OCI-LY7 (cell line): ENCODE measurements around the gene EMC7. TPM values are rescaled to one million over a fixed set of nuclear protein-coding genes. Genes with fewer than 3 reads are reported as not detected.
"Not testable (repeated sequence)": the region's sequence is repeated elsewhere in the genome, so short reads cannot be mapped to it uniquely, and the experiment has no call there.

Experiments used
- BruUV-seq: library from RNA; stranded (reverse); fragments of 400-500 nt; replicated peaks from 2 replicates; lab custom pipeline; 2021; lab: Mats Ljungman, UMichigan
- CTCF ChIA-PET: fragments of 300-600 bp; sonication (Branson Sonifier 250); formaldehyde crosslinking; loops from one replicate; lab custom pipeline; 2022; ENCODE audit warnings: antibody characterized with exemption; ENCODE audit not compliant: unreplicated experiment; lab: Charles Lee
- POLR2A ChIA-PET: fragments of 300-600 bp; sonication (Branson Sonifier 250); formaldehyde crosslinking; loops from one replicate; lab custom pipeline; 2022; ENCODE audit warnings: antibody characterized with exemption; lab: Charles Lee
- DNase-seq: peaks from one replicate; pipeline ENCODE4 v3.0.0-alpha.2; 2015; ENCODE audit warnings: low spot score
- H2AFZ ChIP-seq: fragments of 200-600 bp; sonication (generic), shearing (Covaris generic); 2 replicates; pipeline ENCODE4 v1.6.1; 2014; ENCODE audit warnings: mild to moderate bottlenecking, antibody characterized with exemption, low read length, moderate library complexity
- H3K27ac ChIP-seq: fragments of 200-600 bp; sonication (generic); 2 replicates; pipeline ENCODE4 v1.5.1; 2014; ENCODE audit warnings: mixed run types, low read depth, mild to moderate bottlenecking, moderate library complexity, low read length, inconsistent platforms; ENCODE audit not compliant: poor library complexity, severe bottlenecking
- H3K36me3 ChIP-seq: fragments of 200-600 bp; sonication (generic); 2 replicates; pipeline ENCODE4 v1.6.1; 2014; ENCODE audit warnings: mild to moderate bottlenecking, antibody characterized with exemption, low read length, moderate library complexity, mixed read lengths; ENCODE audit not compliant: insufficient read depth
- H3K4me1 ChIP-seq: fragments of 200-600 bp; sonication (generic); 2 replicates; pipeline ENCODE4 v1.5.1; 2014; ENCODE audit warnings: mild to moderate bottlenecking, low read length; ENCODE audit not compliant: insufficient read depth, poor library complexity, severe bottlenecking
- H3K4me2 ChIP-seq: fragments of 200-600 bp; sonication (generic); 2 replicates; pipeline ENCODE4 v1.6.1; 2014; ENCODE audit warnings: mild to moderate bottlenecking, low read length
- H3K4me3 ChIP-seq: fragments of 200-600 bp; sonication (generic); 2 replicates; pipeline ENCODE4 v1.5.1; 2014; ENCODE audit warnings: mild to moderate bottlenecking, low read depth, low read length; ENCODE audit not compliant: poor library complexity, severe bottlenecking
- H3K79me2 ChIP-seq: fragments of 200-600 bp; sonication (generic); 2 replicates; pipeline ENCODE4 v1.6.1; 2016; ENCODE audit warnings: low read depth, mild to moderate bottlenecking, low read length, moderate library complexity, mixed read lengths; ENCODE audit not compliant: insufficient read depth
- H3K9me2 ChIP-seq: fragments of 200-600 bp; sonication (generic); 2 replicates; pipeline ENCODE4 v1.6.1; 2016; ENCODE audit warnings: mild to moderate bottlenecking, low read length, mixed read lengths; ENCODE audit not compliant: insufficient read depth
- H3K9me3 ChIP-seq: fragments of 200-600 bp; sonication (generic); 2 replicates; pipeline ENCODE4 v1.6.1; 2014; ENCODE audit warnings: mild to moderate bottlenecking, mixed run types, low read length, mixed read lengths
- H4K20me1 ChIP-seq: fragments of 200-600 bp; sonication (generic); 2 replicates; pipeline ENCODE4 v1.6.1; 2014; ENCODE audit warnings: mild to moderate bottlenecking, antibody characterized with exemption, low read length, moderate library complexity, mixed read lengths; ENCODE audit not compliant: insufficient read depth
- CTCF ChIP-seq: fragments of 200-600 bp; sonication (generic); conservative IDR thresholded peaks from 2 replicates; pipeline ENCODE4 v1.5.1; 2014; ENCODE audit warnings: mild to moderate bottlenecking, antibody characterized with exemption, low read length, moderate library complexity, mixed read lengths
- EZH2phosphoT487 ChIP-seq: fragments of 200-600 bp; sonication (generic); IDR thresholded peaks from 2 replicates; pipeline ENCODE4 v1.6.1; 2018; ENCODE audit warnings: low read depth, borderline replicate concordance, mild to moderate bottlenecking, mixed run types, antibody characterized with exemption, low read length, moderate library complexity, mixed read lengths
- intact Hi-C: fragments of 100-400 bp; cut with micrococcal nuclease; formaldehyde crosslinking; loops from one replicate; pipeline ENCODE4 v1.10.0; 2022; ENCODE audit not compliant: unreplicated experiment
- total RNA-seq, 2 experiments: library from RNA; depleted of rRNA in 1 of 2; stranded (reverse); fragments of >200 nt in 1 of 2; shearing (Covaris generic) in 1 of 2; gene quantifications; 2 replicates each; pipeline ENCODE4 v1.2.3, GENCODE V29; 2014 to 2022

Gene EMC7
- total RNA-seq, 2 experiments from 2014 or later, result 14.7 to 41.4 TPM

- Histone ChIP-seq H3K4me3 (no peak overlapping the region), H3K27ac (no peak overlapping the region), H3K4me1 (no peaks in the 10 kb centered on the region), H3K9me2 (no peaks in the 10 kb centered on the region), H3K4me2 (no peak overlapping the region), H3K79me2 (no peaks in the 10 kb centered on the region), H4K20me1 (no peaks in the 10 kb centered on the region), H3K9me3 (no peaks in the 10 kb centered on the region), H2AFZ (no peak overlapping the region), H3K36me3 (no peaks in the 10 kb centered on the region)
- BruUV-seq, result no TSS peak
- POLR2A ChIA-PET, result interaction anchor here (1.2 kb wide), 1 partner anchor 10 kb away, joined by 3 read pairs; no protein-coding TSS in a partner anchor
- intact Hi-C loops, result no loop called here
- CTCF ChIA-PET, result no interaction called here
- TF ChIP-seq EZH2phosphoT487 (no peak), CTCF (no peak)
- DNase-seq, result no peak
These were observed 21.1 kb upstream of the EMC7 start for GRCh38 chr15:34122771-34123183.

GRCh38 chr15:34121786-34122185 lies 20.1 kb upstream of the EMC7 start:
- H3K4me1 ChIP-seq, H2AFZ ChIP-seq, H3K79me2 ChIP-seq, DNase-seq, H3K9me3 ChIP-seq, BruUV-seq, H3K27ac ChIP-seq, H3K4me3 ChIP-seq, H3K9me2 ChIP-seq, H3K36me3 ChIP-seq, H3K4me2 ChIP-seq, H4K20me1 ChIP-seq, CTCF ChIA-PET, intact Hi-C loops: not testable (repeated sequence)
- POLR2A ChIA-PET, result interaction anchor here (0.5 to 1.2 kb wide), 3 partner anchors 11 to 247 kb away, joined by 3 to 4 read pairs (median 3); no protein-coding TSS in a partner anchor

GRCh38 chr15:34120420-34120819 lies 18.8 kb upstream of the EMC7 start:
- H3K79me2 ChIP-seq, H3K27ac ChIP-seq, H3K4me3 ChIP-seq, BruUV-seq, H4K20me1 ChIP-seq, H3K36me3 ChIP-seq, H3K4me2 ChIP-seq, POLR2A ChIA-PET, H3K9me3 ChIP-seq, H3K4me1 ChIP-seq, CTCF ChIA-PET, intact Hi-C loops, H2AFZ ChIP-seq, DNase-seq, H3K9me2 ChIP-seq: not testable (repeated sequence)

- ChIA-PET CTCF (no interaction called here), POLR2A (interaction anchor here (1.1 kb wide), 1 partner anchor 89 kb away, joined by 3 read pairs; no protein-coding TSS in a partner anchor)
- H3K79me2 ChIP-seq, result no peaks in the 10 kb centered on the region
- H3K4me3 ChIP-seq, result no peak overlapping the region
- intact Hi-C loops, result no loop called here
- H4K20me1 ChIP-seq, result no peaks in the 10 kb centered on the region
- BruUV-seq, result no TSS peak
- no peak overlapping the region for H3K4me2 ChIP-seq
- TF ChIP-seq CTCF (no peak), EZH2phosphoT487 (no peak)
- no peaks in the 10 kb centered on the region for H3K9me3 ChIP-seq
- H3K27ac ChIP-seq, result no peak overlapping the region
- no peaks in the 10 kb centered on the region for H3K9me2 ChIP-seq
- H2AFZ ChIP-seq, result no peak overlapping the region
- H3K4me1 ChIP-seq, result no peaks in the 10 kb centered on the region
- H3K36me3 ChIP-seq, result no peaks in the 10 kb centered on the region; the same call in 1 of the 2 replicates
- no peak for DNase-seq
These were observed 17.6 kb upstream of the EMC7 start for GRCh38 chr15:34119291-34119690.
